Brain microvascular endothelial cell (primary cell): ENCODE data around the gene SATB1.
"Not testable (repeated sequence)": the region's sequence is repeated elsewhere in the genome, so short reads cannot be mapped to it uniquely, and the experiment has no call there.

Experiments used
- DNase-seq: peaks from one replicate; pipeline ENCODE4 v3.0.0-alpha.2; 2020
- H3K27ac ChIP-seq: fragments of 250-450 bp; sonication (Bioruptor Pico); 2 replicates; pipeline ENCODE4 v1.5.1; 2020; ENCODE audit warnings: mild to moderate bottlenecking, moderate library complexity
- H3K27me3 ChIP-seq: fragments of 250-450 bp; sonication (Bioruptor Pico); replicated peaks from 2 replicates; pipeline ENCODE4 v1.5.1; 2020; ENCODE audit warnings: mild to moderate bottlenecking
- H3K36me3 ChIP-seq: fragments of 250-450 bp; sonication (Bioruptor Pico); replicated peaks from 2 replicates; pipeline ENCODE4 v1.5.1; 2020; ENCODE audit warnings: mild to moderate bottlenecking
- H3K4me3 ChIP-seq: 2 replicates; pipeline ENCODE4 v1.5.1; 2011; ENCODE audit warnings: low read depth, mild to moderate bottlenecking, control low read depth, low read length, moderate library complexity
- in situ Hi-C: cut with HindIII; loops from 2 replicates; pipeline ENCODE4 v1.10.0; 2017; ENCODE audit warnings: low sequenced_read_pairs, low pct_ligation_motif_present
- TF ChIP-seq, protein P1 (sequence below): IDR thresholded peaks from 2 replicates; pipeline ENCODE4 v1.5.1; 2011; ENCODE audit warnings: low read depth, mild to moderate bottlenecking, moderate library complexity, low read length, control low read depth, inconsistent platforms; ENCODE audit errors: missing control alignments

Gene SATB1

DNA sequence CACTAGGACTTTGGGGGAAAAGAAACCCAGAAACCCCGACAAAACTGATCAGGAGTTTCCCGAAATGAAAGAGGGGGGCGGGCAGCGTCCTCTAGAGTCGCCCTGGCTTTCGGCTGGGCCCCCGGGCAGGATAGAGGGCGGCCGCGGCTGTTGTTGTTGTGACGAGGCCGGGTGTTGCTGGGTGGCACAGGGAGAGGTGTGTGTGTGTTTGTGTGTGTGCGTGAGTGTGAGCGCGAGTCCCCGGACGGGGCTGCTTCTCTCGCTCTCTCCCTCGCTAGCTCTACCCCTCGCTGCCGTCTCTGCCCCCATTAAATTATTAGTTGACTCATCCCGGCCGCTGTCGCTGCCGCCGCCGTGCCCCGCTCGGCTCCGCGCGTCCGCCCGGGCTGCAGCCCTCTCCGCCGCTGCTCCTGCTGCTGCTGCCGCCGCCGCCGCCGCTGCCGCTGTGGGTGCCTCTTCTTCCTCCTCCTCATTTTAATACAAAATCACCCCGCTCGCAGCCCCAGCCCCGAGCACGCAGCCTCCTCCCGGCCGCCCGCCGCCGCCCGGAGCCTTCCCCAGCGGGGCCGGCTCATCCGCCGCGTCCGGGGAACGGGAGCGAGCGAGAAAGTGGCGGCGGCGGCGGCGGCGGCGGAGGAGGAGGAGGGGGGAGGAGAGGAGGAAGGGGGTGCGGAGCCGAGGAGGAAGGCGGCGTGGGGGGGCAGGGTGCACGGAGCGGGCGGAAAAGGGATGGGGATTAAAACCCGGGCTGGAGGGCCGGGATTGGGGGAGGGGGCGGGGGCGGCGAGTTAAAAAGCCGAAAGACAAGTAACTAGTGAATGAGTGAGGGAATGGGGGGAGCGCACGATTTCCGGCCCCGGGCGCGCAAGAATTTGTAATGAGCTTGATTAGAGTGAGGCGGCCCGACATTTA is at the start of gene SATB1:
Gene SATB1, minus strand, starts transcription at position 611 of the 912 bp plus-strand sequence. CDS start 4,372 bp downstream, outside the sequence.
- Histone ChIP-seq H3K27ac (no peak within 1 kb of the TSS), H3K4me3 (peak within 1 kb of the TSS; percentile 75), H3K36me3 (no peaks in the 10 kb centered on the region), H3K27me3 (no peaks in the 10 kb centered on the region)
- TF ChIP-seq, protein P1, sequence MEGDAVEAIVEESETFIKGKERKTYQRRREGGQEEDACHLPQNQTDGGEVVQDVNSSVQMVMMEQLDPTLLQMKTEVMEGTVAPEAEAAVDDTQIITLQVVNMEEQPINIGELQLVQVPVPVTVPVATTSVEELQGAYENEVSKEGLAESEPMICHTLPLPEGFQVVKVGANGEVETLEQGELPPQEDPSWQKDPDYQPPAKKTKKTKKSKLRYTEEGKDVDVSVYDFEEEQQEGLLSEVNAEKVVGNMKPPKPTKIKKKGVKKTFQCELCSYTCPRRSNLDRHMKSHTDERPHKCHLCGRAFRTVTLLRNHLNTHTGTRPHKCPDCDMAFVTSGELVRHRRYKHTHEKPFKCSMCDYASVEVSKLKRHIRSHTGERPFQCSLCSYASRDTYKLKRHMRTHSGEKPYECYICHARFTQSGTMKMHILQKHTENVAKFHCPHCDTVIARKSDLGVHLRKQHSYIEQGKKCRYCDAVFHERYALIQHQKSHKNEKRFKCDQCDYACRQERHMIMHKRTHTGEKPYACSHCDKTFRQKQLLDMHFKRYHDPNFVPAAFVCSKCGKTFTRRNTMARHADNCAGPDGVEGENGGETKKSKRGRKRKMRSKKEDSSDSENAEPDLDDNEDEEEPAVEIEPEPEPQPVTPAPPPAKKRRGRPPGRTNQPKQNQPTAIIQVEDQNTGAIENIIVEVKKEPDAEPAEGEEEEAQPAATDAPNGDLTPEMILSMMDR = no peak
- DNase-seq = peak; percentile 47
- in situ Hi-C loops = no loop called here

DNA sequence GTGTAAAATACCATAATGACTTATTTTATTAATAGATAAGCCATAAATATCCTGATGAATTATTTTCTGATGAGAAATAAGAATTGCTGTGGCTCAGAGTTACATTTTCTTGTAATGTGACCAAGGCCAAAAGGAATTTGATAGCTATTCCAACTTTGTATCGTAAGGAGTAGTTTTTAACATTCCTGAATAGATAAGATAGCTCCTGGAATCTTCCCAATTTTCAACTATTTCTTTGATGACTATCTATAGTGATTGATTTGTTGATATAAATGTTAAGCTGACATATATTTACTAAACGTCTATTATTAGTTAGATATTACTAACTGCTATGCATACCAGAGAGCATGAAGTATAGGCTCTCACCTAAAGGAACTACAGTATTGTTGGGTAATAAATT is 49.1 kb upstream of the SATB1 start:
- no peak for DNase-seq
- TF ChIP-seq, protein P1 = no peak
- no peak overlapping the region for H3K4me3 ChIP-seq
- in situ Hi-C loops = no loop called here
- no peak overlapping the region for H3K27ac ChIP-seq
- H3K27me3 ChIP-seq = no peaks in the 10 kb centered on the region
- no peaks in the 10 kb centered on the region for H3K36me3 ChIP-seq

DNA sequence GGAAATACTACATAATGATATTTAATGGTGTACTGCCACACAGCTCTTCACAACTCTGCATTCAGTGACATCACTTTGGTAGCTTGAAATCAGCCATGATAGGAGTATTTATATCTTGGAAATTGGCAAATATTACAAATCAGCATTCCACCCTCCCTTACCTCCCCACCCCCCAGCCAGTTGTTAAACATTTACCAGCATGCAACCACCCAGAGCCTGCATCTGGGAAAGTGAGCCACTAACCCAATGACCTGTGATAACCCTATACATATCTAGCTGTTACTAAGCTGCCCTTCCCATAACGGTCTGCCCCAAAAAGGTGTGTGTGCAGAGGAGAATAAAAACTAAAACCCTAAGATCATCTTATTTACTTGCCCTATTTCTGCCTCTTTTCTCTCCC is 44.6 kb upstream of the SATB1 start:
- H3K4me3 ChIP-seq = no peak overlapping the region
- H3K27ac ChIP-seq = no peak overlapping the region
- TF ChIP-seq, protein P1 = no peak
- H3K36me3 ChIP-seq = no peaks in the 10 kb centered on the region
- H3K27me3 ChIP-seq = no peaks in the 10 kb centered on the region
- in situ Hi-C loops = no loop called here
- DNase-seq = no peak

DNA sequence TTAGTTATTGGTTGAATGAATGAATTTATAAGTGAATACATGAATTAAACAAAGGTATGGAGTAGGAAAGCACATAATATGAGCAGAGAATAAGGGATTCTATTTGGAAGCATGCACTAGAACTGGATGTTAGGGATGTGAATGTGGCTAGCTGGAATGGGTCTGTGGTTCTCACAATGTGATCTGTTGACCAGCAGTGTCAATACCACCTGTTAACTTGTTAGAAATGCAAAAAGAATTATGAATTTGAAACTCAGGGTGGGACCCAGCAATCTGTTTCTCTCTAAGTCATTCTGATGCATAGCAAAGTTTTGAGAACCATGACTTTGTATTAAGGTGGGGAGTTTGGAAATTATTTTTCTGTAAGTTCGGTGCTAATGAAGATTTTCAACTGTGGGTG is 41.0 kb upstream of the SATB1 start:
- Histone ChIP-seq H3K27ac (no peak overlapping the region), H3K36me3 (no peaks in the 10 kb centered on the region), H3K27me3 (no peaks in the 10 kb centered on the region), H3K4me3 (no peak overlapping the region)
- in situ Hi-C loops = no loop called here
- TF ChIP-seq, protein P1 = no peak
- DNase-seq = no peak

DNA sequence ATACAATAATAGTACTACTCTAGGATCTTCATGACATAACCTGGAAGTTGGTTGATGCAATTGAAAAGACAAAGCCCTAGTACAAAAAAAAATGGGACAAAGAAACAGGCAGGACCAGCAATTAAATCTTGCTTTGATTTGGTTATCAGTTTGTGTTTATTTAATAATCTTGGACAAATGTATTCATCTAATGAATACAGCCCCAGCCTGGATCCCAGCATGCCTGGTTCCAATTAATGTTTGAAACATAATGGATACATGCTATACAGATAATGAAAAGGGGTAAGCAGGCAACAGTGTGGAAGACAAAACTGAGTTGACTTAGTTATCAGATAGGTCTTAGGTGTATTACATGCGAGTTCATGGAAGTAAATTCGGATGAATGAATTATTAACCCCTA is 29.6 kb upstream of the SATB1 start:
- no peaks in the 10 kb centered on the region for H3K36me3 ChIP-seq
- in situ Hi-C loops = no loop called here
- DNase-seq = no peak
- no peak overlapping the region for H3K27ac ChIP-seq
- H3K4me3 ChIP-seq = no peak overlapping the region
- no peaks in the 10 kb centered on the region for H3K27me3 ChIP-seq
- TF ChIP-seq, protein P1 = no peak

DNA sequence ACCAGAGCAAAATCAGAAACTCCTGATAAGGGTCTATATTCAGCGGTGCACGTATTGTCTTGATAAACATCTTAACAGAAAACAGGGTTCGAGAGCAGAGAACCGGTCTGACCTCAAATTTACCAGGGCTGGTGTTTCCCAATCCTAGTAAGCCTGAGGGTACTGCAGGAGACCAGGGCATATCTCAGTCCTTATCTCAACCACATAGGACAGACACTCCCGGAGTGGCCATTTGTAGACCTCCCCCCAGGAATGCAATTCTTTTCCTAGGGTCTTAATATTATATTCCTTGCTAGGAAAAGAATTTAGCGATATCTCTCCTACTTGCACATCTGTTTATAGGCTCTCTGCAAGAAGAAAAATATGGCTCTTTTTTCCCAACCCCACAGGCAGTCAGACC is 24.5 kb upstream of the SATB1 start:
- in situ Hi-C loops, H3K27ac ChIP-seq, H3K4me3 ChIP-seq, DNase-seq, H3K36me3 ChIP-seq: not testable (repeated sequence)
- H3K27me3 ChIP-seq = peaks cover 11% of the 10 kb centered on the region
